GM18526 (cell line): Measurements from ENCODE around the gene PABPN1L.

Source experiments
- POLR2A ChIP-seq: IDR thresholded peaks from 3 replicates; pipeline ENCODE4 v1.6.1; 2011; ENCODE audit not compliant: insufficient read length; ENCODE audit errors: extremely low read depth

PABPN1L gene

DNA sequence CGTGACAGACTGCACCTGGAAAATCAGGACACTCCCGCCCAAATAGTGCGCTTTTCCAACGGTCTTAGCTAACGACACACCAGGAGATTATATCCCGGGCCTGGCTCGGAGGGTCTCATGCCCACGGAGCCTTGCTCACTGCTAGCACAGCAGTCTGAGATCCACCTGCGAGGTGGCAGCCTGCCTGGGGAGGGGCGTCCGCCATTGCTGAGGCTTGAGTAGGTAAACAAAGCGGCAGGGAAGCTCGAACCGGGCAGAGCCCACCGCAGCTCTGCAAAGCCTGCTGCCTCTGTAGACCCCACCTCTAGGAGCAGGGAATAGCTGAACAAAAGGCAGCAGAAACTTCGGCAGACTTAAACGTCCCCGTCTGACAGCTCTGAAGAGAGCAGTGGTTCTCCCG, 14.8 kb downstream of the PABPN1L start:
- no peak for TF ChIP-seq POLR2A

DNA sequence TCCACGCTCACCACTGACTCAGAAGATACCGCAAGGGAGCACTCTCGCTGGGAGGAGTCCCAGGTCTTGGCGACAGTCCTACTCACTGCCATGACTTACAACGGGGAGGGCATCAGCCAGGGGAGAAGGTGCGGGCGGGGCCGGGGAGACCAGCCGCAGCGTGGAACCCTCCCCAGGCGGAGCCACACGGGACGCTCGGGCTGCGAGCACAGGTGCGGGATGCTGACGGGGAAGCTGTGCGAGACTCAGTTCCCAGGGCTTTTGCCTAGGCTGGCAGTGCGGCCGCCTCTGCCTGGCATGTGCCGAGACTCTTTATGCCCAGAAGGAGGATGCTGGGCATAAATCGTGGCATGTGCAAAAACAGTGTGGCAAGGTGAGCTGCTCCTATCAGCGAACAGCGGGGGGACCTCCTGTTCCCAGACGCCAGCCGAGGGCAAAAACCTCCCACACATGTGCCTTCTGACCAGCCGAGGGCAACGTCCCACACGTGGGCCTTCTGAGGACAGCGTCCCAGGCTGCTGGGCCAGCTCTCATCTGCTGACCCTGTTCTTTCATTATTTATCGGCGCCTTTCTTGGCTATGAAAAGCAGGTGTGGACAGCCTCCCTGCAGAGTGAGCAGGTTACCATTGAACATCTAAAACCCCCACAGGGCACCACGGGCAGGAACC, 15.8 kb downstream of the PABPN1L start:
- no peak for TF ChIP-seq POLR2A

DNA sequence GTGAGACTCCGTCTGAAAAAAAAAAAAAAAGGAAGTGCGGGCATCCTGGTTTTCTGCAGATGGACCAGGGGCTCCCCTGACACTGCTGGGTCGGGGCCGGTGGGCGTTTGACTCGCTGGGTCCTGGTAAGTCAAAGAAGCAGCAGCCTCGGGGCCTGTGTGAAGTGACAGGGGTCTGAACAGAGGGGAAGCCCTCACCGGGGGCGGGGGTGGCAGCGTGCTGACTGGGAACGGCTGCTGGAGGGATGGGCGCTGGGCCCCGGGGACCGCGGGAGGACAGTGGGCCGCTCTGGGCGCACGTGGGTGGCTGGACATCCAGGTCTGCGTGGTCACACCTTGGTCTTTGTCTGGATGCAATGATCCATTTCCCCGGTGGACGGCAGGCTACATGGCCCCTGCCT, 17.9 kb downstream of the PABPN1L start:
- no peak for TF ChIP-seq POLR2A

DNA sequence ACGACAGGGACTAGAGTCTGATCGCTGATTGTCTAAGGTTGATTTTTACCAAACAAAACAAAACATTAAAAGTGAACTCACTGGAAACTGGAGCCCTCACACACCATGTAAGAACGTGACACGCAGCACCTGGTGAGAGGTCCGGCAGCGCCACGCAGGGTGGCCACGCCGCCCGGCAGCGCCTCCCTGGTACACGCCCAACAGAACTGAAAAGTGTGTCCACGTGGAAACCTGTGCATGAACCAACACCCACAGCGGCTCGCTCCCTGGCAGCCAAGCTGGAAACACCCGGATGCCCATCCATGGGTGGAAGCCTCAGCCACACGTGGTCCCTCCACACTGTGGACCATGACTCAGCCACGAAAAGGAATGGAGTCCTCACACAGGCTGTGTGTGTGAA, 18.8 kb downstream of the PABPN1L start:
- TF ChIP-seq POLR2A, result no peak

DNA sequence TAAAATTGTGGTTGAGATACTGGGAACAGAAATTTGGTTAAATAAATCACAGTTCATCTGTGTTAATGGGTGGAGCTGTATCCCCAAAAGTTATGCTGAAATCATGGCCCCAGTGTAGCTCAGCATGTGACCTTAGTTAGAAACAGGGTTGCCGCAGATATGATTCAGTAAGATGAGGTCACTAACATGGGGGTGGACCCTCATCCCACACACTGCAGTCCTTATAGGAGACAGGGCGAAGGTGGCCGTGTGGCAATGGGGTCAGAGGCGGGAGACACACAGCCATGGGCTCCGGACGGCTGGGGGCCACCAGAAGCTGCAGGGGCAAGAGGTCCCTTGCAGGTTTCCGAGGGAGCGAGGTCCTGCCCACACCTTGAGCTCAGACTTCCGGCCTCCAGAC, 20.4 kb downstream of the PABPN1L start:
- no peak for TF ChIP-seq POLR2A

DNA sequence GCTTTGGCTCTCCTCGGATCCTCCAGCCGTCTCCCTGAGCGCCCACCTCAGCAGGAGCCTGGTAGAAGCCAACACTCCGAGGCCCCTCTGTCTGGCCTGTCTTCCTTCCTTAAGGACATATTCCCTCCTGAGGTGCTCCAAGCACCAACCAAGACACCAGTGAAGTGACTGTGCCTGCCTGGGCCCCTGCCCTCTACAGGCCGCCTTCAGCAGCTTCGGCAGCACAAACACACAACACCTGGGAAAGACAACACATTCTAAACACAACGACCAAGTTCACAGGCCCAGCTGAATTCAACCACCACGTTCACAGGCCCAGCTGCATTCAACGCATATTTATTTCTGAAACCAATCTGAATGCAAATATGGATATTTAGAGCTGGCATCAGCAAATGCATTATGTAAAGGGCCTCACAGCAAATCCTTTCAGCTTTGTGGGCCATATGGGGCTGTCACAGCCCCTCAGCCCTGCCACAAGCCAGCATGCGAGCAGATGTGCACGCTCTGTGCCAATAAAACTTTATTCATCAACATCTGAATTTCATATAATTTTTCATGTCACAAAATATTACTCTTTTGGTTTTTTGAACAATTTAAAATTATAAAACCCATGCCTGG, 21.9 kb downstream of the PABPN1L start:
- TF ChIP-seq POLR2A, result no peak

DNA sequence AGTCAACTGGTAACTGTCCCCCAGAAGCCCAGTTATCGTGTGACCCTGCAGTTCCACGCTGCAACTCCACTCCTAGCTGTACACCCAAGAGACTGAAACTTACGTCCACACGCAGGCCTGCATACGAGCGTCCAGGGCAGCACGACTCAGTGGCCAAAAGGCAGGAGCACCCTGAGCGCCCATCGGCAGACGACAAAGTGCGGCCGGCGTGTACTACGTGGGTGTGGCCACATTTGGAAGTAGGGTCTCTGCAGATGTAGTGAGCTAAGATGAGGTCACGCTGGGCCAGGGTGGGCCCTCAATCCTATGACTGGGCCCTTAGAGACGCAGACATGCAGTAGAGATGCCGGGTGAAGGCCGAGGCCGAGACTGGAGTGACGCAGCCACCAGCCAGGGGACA, 23.2 kb downstream of the PABPN1L start:
- no peak for TF ChIP-seq POLR2A

DNA sequence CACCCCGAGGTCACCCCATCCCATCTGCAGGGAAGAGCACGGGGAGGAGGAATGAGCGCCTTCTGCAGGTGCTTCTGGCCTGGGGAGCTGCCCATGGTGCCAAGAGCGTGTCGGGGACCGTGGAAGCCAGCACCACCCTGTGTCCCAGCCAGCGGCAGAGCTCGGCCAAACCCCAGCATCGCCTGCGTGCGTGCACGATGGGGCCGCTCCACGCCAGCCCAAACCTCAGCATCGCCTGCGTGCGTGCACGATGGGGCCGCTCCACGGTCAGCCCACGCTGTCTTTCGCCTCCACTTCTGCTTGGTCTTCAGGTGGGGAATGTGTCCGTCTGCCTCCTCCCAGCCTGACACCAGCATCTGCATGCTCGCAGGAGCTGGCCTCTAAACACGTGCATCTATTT, 23.7 kb downstream of the PABPN1L start:
- TF ChIP-seq POLR2A, result no peak

DNA sequence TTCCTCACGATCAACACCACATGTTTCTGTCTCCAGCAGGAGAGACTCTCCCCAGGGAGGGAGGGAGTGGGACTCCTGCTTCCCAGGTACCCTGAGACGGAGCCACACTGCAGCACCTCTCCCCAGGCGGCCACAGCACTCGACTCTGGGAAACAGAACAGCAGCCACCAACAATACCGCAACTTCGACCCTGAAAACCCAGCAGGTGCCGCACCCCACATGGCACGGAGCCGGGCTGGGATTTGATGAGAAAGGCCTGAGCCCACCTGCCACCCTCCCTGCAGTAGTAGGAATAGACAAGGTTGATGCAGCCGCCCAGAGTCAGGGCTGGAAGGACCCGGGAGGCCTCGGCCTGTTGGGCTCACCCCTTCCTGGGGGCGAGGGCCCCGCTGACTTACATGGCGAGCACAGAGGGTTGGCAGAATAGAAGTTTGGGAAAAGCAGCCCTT, 24.1 kb downstream of the PABPN1L start:
- no peak for TF ChIP-seq POLR2A

DNA sequence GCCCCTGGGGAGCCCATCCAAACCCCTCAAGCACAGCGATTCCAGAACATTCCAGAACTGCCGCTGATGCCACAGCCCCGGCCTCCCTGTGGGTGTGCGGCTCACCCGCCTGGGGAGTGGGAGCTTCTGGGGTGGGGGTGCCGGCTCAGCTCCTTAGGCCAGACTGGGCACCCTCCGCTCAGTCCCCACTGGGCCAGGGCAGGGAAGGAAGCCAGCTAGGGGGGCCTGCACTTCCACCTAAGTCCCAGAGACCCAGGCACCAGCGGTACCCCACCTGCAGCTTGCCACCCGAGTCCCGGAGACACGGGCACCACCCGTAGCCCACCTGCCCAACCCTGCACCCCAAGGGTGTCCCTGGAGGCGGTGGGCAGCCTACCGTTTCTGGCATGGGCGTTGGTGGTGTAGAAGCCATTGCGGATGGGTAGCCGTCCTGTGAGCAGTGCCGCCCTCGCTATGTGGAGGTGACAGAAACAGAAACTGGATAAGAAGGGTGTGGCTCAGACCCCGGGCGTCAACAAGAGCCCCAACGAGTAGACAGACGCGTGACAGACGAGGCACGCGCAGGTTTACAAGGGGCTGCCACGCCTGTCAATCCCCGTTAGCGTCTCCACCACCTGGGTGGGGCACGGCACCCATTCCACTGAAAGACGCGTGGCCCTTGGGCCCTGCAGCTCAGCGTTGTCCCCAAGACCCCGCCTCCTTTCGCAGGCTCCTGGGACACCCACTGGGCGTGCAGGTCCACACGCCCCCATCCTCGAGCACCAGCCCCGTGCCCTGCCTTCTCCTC, 24.7 kb downstream of the PABPN1L start:
- no peak for TF ChIP-seq POLR2A

DNA sequence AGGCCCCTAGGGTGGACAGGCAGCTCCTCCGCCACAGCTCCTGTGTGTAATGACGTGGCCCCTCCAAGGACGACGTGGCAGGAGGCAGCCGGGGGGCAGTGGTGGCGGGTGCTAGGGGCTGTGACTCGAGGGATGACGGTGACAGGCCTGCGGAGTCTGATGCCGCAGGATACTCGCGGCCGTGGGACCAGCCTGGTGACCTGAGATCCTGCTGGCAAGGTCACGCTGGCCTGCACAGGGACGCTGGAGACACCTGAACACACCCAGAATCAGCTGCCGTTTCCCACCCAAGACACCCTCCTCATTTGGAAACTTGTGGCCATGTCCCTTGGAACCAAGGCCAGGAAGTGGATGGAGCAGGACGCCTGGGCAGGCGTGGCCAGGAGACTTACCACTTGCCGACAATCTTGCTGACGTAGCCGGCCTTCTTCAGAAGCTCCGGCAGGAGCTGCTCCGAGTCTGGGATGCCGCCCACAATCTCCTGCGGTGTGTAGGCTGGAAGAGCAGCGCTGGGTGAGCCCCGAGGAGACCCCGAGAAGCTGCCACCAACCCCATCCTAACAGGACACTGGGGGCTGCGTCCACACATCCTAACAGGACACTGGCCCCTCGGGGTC, 25.8 kb downstream of the PABPN1L start:
- no peak for TF ChIP-seq POLR2A

DNA sequence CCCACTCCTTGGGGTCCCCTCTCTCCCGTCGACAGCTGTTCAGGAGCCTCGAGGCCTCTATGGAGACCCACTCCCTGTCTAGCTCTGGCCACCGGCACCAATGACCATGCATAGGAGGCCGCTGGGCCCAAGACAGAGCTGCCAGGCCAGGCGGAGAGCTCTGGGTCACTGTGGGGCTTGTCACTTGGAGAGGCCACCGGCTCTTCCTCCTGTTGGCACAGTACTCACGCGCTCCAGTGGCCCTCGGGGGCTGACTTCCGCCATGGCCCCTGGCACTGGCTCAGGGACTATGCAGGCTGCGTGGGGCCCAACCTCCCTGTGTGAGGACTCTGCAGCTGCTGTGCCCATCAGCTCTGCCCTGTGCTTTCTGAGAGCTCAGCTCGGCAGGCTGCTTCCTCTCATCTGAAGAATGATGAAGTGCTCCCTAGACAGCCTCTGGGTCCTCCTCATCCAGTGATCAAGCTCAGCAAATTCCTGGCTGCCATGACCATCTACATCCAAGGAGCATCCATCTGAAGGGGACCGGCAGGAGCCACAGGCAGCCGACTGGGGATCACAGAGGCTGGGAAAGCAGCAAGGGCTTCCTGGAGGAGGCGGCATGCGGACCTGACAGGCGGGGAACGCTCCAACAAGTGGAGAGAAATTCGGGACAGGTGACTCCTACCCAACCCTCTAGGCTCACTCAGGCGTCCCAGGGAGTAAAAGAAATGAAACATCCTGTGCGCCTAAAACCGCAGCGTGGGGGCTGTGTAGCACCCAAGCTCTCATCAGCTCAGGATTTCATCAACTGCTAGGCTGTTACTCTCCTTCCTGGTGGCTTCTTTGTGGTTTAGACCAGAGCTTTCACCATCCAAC, 26.5 kb downstream of the PABPN1L start:
- TF ChIP-seq POLR2A, result no peak

DNA sequence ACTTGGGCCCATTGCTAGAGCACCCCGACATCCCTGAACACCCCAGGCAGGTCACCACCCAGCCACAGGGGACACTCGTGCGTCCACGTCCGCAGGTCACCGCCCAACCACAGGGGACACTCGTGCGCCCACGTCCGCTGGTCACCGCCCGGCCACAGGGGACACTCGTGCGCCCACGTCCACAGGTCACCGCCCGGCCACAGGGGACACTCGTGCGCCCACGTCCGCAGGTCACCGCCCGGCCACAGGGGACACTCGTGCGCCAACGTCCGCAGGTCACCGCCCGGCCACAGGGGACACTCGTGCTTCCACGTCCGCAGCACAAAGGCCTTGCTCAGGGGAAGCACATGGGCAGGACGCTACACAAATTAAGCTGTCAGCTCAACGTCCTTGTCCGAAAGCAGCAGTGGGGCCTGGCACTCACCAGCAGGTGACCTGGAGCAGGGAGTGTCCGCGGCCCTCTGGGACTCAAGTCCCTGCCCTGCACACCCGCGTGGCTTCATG, 27.4 kb downstream of the PABPN1L start:
- TF ChIP-seq POLR2A, result no peak

DNA sequence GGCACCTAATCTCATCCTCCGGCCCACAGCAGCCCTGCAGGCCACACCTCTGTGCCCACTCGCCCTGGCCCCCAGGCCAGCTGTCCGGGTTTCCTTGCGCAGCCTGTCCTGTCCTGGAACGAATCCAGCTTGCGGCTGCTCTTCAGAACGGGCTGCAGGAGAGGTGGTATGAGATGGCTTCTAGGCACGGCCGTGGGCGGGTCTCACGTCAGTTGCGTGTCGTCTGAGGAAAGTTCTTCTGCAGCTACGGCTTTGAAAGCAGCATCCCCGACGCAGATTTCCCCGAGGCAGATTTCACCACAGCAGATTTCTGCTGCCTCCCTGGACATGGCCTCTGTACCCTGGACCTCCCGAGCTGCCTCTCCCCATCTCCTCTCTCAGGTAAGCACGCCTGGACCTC, 27.9 kb downstream of the PABPN1L start:
- no peak for TF ChIP-seq POLR2A

DNA sequence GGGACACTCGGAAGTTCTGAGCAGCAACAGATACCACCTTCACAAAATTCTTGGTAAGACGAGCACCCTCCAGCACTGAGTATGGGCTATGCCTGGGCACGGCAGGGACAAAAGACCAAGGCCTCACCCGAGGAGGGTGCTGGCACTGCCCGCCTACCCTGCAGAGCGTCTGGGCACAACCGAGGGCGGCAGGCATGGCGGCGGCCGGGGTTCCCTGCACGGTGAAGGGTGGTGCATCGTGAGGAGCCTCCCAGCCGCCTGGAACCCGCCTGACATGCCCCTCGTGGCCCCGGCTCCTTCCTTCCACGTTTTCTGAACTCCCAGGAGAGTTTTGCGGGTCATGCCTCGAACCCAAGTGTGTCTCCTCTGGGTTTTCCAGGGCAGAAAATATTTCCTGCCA, 28.7 kb downstream of the PABPN1L start:
- TF ChIP-seq POLR2A, result no peak

DNA sequence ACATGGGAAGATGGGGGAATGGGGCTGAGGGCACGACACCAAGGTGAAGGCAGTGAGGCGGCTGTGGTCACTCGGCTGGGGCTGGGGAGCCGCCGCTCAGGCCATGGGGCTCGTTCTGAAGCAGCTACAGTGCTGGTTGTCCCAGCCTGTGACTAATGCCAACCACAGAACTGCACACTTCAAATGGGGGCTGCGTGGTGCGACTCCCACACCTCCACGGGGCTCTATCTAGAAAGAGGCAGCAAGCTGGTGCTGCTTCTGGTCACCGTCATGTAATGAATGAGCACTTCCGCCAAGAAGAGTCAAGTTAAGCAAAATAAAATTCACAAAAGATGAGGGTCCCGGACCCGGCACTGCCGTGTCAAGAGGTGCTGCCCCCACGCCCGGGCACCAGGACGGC, 29.7 kb downstream of the PABPN1L start:
- TF ChIP-seq POLR2A, result no peak
